SK-N-SH (cell line): ENCODE results near the gene RAMP3. TPM values are rescaled to one million over a fixed set of nuclear protein-coding genes. Genes with fewer than 3 reads are reported as not detected.

Experiments
- CTCF ChIA-PET: fragments of 300-600, 350-600 bp; formaldehyde crosslinking; extraction: SDS; loops from one replicate; lab custom pipeline; 2021; lab: Yijun Ruan, JAX
- POLR2A ChIA-PET: fragments of 350-600 bp; sonication (Branson Sonifier 250); formaldehyde crosslinking; extraction: SDS; loops from one replicate; lab custom pipeline; 2020; ENCODE audit warnings: antibody characterized with exemption, inconsistent platforms; lab: Yijun Ruan, JAX
- DNase-seq: peaks from one replicate; pipeline ENCODE4 v3.0.0; 2012
- H2AFZ ChIP-seq: fragments of 200-600 bp; sonication (generic); 2 replicates; pipeline ENCODE4 v1.8.1; 2016; ENCODE audit warnings: antibody characterized with exemption, mild to moderate bottlenecking, low read depth
- H3F3A ChIP-seq: fragments of 200-600 bp; sonication (generic); replicated peaks from 2 replicates; pipeline ENCODE3; 2016; ENCODE audit warnings: antibody characterized with exemption, mild to moderate bottlenecking; ENCODE audit not compliant: insufficient read depth
- H3K27ac ChIP-seq, 2 experiments: fragments of 200-500 bp in 1 of 2; fragments of 200-600 bp in 1 of 2; sonication (Bioruptor generic) in 1 of 2; sonication (generic), shearing (Covaris generic) in 1 of 2; 2 replicates each; pipeline versions ENCODE4 v1.5.1 to v1.6.1; 2014 to 2016; ENCODE audit warnings: low read depth in 2 of 2, inconsistent platforms in 1 of 2, low read length in 1 of 2, mild to moderate bottlenecking in 1 of 2, mixed read lengths in 1 of 2
- H3K27me3 ChIP-seq: fragments of 200-600 bp; sonication (generic), shearing (Covaris generic); 2 replicates; pipeline ENCODE4 v1.6.1; 2016; ENCODE audit warnings: mixed run types; ENCODE audit not compliant: insufficient read depth
- H3K36me3 ChIP-seq, 2 experiments: fragments of 200-500 bp in 1 of 2; fragments of 200-600 bp in 1 of 2; sonication (Bioruptor generic) in 1 of 2; sonication (generic) in 1 of 2; replicated peaks in 1 of 2; 2 replicates each; pipeline versions ENCODE3 to v1.5.1; 2014 to 2016; ENCODE audit warnings: low read length in 1 of 2, mild to moderate bottlenecking in 1 of 2; ENCODE audit not compliant: insufficient read depth in 2 of 2, control insufficient read depth in 1 of 2
- H3K4me1 ChIP-seq, 2 experiments: fragments of 200-500 bp in 1 of 2; fragments of 200-600 bp in 1 of 2; sonication (Bioruptor generic) in 1 of 2; sonication (generic), shearing (Covaris generic) in 1 of 2; 2 replicates each; pipeline versions ENCODE4 v1.5.1 to v1.6.1; 2014 to 2016; ENCODE audit warnings: low read depth in 1 of 2, low read length in 1 of 2, mixed run types in 1 of 2; ENCODE audit not compliant: insufficient read depth in 2 of 2, control insufficient read depth in 1 of 2
- H3K4me2 ChIP-seq: fragments of 200-600 bp; sonication (generic), shearing (Covaris generic); 2 replicates; pipeline ENCODE4 v1.6.1; 2017; ENCODE audit warnings: mixed run types
- H3K4me3 ChIP-seq, 2 experiments: fragments of 200-500 bp in 1 of 2; fragments of 200-600 bp in 1 of 2; sonication (Bioruptor generic) in 1 of 2; sonication (generic), shearing (Covaris generic) in 1 of 2; 2 replicates each; pipeline versions ENCODE4 v1.5.1 to v1.8.1; 2014 to 2016; ENCODE audit warnings: low read depth in 2 of 2, inconsistent platforms in 1 of 2, low read length in 1 of 2, mild to moderate bottlenecking in 1 of 2, mixed read lengths in 1 of 2, moderate library complexity in 1 of 2
- H3K79me2 ChIP-seq: fragments of 200-600 bp; sonication (generic); 2 replicates; pipeline ENCODE4 v1.8.1; 2017; ENCODE audit warnings: mild to moderate bottlenecking; ENCODE audit not compliant: insufficient read depth
- H3K9ac ChIP-seq: fragments of 200-600 bp; sonication (generic); 2 replicates; pipeline ENCODE4 v1.6.1; 2017; ENCODE audit warnings: mixed run types
- H3K9me2 ChIP-seq: fragments of 200-600 bp; sonication (generic); 2 replicates; pipeline ENCODE4 v1.6.1; 2017; ENCODE audit warnings: mixed run types
- H3K9me3 ChIP-seq: fragments of 200-600 bp; sonication (generic); 2 replicates; pipeline ENCODE4 v1.6.1; 2017; ENCODE audit warnings: mixed run types, mild to moderate bottlenecking, moderate library complexity
- H4K20me1 ChIP-seq: fragments of 200-600 bp; sonication (generic); 2 replicates; pipeline ENCODE4 v1.6.1; 2017; ENCODE audit warnings: mild to moderate bottlenecking, mixed run types; ENCODE audit not compliant: insufficient read depth
- ELF1 ChIP-seq: IDR thresholded peaks from 2 replicates; pipeline ENCODE4 v1.4.0; 2012
- EP300 ChIP-seq, 2 experiments: IDR thresholded peaks; 2 replicates each; pipeline versions ENCODE4 v1.4.0 to v1.6.1; 2012; ENCODE audit warnings: borderline replicate concordance in 1 of 2, low read depth in 1 of 2, low read length in 1 of 2
- EZH2phosphoT487 ChIP-seq: fragments of 200-600 bp; sonication (generic); IDR thresholded peaks from 2 replicates; pipeline ENCODE4 v1.6.1; 2017; ENCODE audit warnings: low read depth, mixed run types, mild to moderate bottlenecking, antibody characterized with exemption, moderate library complexity, borderline replicate concordance
- FOSL2 ChIP-seq: IDR thresholded peaks from 2 replicates; pipeline ENCODE4 v1.4.0; 2012; ENCODE audit warnings: low read depth, mild to moderate bottlenecking, moderate library complexity, borderline replicate concordance
- FOXM1 ChIP-seq: IDR thresholded peaks from 2 replicates; pipeline ENCODE4 v1.4.0; 2012; ENCODE audit warnings: low read depth, mild to moderate bottlenecking
- GATA2 ChIP-seq: sonication (generic); formaldehyde crosslinking; IDR thresholded peaks from 2 replicates; pipeline ENCODE4 v1.5.0; 2020; ENCODE audit warnings: mild to moderate bottlenecking, missing genetic modification reagents
- MEF2A ChIP-seq: IDR thresholded peaks from 2 replicates; pipeline ENCODE4 v1.4.0; 2012; ENCODE audit warnings: low read depth, borderline replicate concordance
- NRF1 ChIP-seq: IDR thresholded peaks from 2 replicates; pipeline ENCODE4 v1.6.1; 2012; ENCODE audit warnings: low read depth, mild to moderate bottlenecking, low read length
- POLR2AphosphoS5 ChIP-seq: IDR thresholded peaks from 2 replicates; pipeline ENCODE4 v1.6.1; 2012; ENCODE audit warnings: low read depth, low read length
- RAD21 ChIP-seq: IDR thresholded peaks from 2 replicates; pipeline ENCODE4 v1.6.1; 2012; ENCODE audit warnings: mild to moderate bottlenecking, low read length
- RFX5 ChIP-seq: IDR thresholded peaks from 2 replicates; pipeline ENCODE4 v1.6.1; 2012; ENCODE audit warnings: mild to moderate bottlenecking, improper control_type of control experiment, low read length
- SIN3A ChIP-seq: IDR thresholded peaks from 2 replicates; pipeline ENCODE4 v1.6.1; 2012; ENCODE audit warnings: low read depth, mild to moderate bottlenecking, low read length, moderate library complexity, borderline replicate concordance
- SMC3 ChIP-seq: IDR thresholded peaks from 2 replicates; pipeline ENCODE4 v1.6.1; 2012; ENCODE audit warnings: low read depth, low read length, improper control_type of control experiment
- TAF1 ChIP-seq: IDR thresholded peaks from 2 replicates; pipeline ENCODE4 v1.6.1; 2012; ENCODE audit warnings: low read depth, mild to moderate bottlenecking, low read length, moderate library complexity, borderline replicate concordance
- TCF12 ChIP-seq: IDR thresholded peaks from 2 replicates; pipeline ENCODE4 v1.4.0; 2012
- YY1 ChIP-seq: IDR thresholded peaks from 2 replicates; pipeline ENCODE4 v1.4.0; 2012; ENCODE audit warnings: low read depth, mild to moderate bottlenecking
- WGBS: methylation state at CpG from one replicate; pipeline ENCODE4 v1.1.6; 2017; ENCODE audit warnings: low lambda C conversion rate; 5-methylcytosine and 5-hydroxymethylcytosine counted together
- polyA plus RNA-seq, 3 experiments: library from polyadenylated mRNA; depleted of rRNA; stranded (reverse); fragments of >200 nt; gene quantifications; 2 replicates each; pipeline ENCODE4 v1.2.3, GENCODE V29; 2012
- TF ChIP-seq, protein P1 (sequence below): IDR thresholded peaks from 2 replicates; pipeline ENCODE4 v1.4.0; 2012; ENCODE audit warnings: low read depth, borderline replicate concordance
- TF ChIP-seq, protein P2 (sequence below): IDR thresholded peaks from 2 replicates; pipeline ENCODE4; 2012
- TF ChIP-seq, protein P3 (sequence below): fragments of 200-600 bp; sonication (generic); IDR thresholded peaks from 2 replicates; pipeline ENCODE4 v1.6.1; 2017; ENCODE audit warnings: antibody characterized with exemption, mild to moderate bottlenecking, moderate library complexity

The RAMP3 gene
- polyA plus RNA-seq, 1 of the 3 experiments (the other 2 are of a cell fraction), result not detected

DNA sequence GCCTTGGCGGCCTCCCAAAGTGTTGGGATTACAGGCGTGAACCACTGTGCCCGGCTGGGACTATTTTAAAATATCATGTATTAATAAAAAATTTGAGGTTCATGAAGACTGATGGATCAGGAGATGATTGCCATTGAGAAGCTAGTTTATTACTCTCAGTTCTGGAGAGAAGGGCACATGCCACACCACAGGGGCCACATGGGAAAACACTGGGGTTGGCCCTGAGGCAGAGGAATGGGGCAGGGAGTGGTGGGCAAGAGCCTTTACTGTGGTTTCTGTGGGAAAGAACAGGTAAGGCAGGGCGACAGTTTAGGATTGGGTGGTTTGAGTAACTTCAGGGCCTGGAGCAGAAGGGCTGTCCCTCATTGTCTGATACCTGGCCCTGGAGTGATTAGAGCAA is 39.3 kb upstream of the RAMP3 start:
- ChIA-PET CTCF (interaction anchor here (1.0 to 14.6 kb wide), 3 partner anchors 17 to 142 kb away, joined by 3 to 149 read pairs (median 3); no protein-coding TSS in a partner anchor), POLR2A (no interaction called here)
- Histone ChIP-seq H3K9ac (no peak overlapping the region), H3F3A (no peaks in the 10 kb centered on the region), H3K27me3 (peaks cover 18% of the 10 kb centered on the region; the same call in 1 of the 2 replicates), H4K20me1 (no peaks in the 10 kb centered on the region), H3K4me3 (no peak overlapping the region), H3K9me2 (no peaks in the 10 kb centered on the region), H2AFZ (no peak overlapping the region), H3K36me3 (no peaks in the 10 kb centered on the region), H3K4me2 (no peak overlapping the region), H3K9me3 (no peaks in the 10 kb centered on the region)
- WGBS, result 70% methylated on average over 4 of the region's 4 CpGs
- DNase-seq, result no peak
- TF ChIP-seq EP300 (IDR thresholded peaks at IDR 0.05; ENCODE audit: borderline replicate concordance in 1 of 2, low read depth in 1 of 2, low read length in 1 of 2) (no peak), SMC3 (no peak), ELF1 (no peak), SIN3A (no peak), TAF1 (no peak), YY1 (no peak), NRF1 (no peak), FOXM1 (no peak), EZH2phosphoT487 (no peak), TCF12 (no peak), GATA2 (no peak), MEF2A (no peak), POLR2AphosphoS5 (no peak), FOSL2 (no peak), RFX5 (no peak), RAD21 (no peak)
- TF ChIP-seq, protein P1, sequence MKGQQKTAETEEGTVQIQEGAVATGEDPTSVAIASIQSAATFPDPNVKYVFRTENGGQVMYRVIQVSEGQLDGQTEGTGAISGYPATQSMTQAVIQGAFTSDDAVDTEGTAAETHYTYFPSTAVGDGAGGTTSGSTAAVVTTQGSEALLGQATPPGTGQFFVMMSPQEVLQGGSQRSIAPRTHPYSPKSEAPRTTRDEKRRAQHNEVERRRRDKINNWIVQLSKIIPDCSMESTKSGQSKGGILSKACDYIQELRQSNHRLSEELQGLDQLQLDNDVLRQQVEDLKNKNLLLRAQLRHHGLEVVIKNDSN, result no peak
- TF ChIP-seq, protein P2, sequence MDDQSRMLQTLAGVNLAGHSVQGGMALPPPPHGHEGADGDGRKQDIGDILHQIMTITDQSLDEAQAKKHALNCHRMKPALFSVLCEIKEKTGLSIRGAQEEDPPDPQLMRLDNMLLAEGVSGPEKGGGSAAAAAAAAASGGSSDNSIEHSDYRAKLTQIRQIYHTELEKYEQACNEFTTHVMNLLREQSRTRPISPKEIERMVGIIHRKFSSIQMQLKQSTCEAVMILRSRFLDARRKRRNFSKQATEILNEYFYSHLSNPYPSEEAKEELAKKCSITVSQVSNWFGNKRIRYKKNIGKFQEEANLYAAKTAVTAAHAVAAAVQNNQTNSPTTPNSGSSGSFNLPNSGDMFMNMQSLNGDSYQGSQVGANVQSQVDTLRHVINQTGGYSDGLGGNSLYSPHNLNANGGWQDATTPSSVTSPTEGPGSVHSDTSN, result no peak
- TF ChIP-seq, protein P3, sequence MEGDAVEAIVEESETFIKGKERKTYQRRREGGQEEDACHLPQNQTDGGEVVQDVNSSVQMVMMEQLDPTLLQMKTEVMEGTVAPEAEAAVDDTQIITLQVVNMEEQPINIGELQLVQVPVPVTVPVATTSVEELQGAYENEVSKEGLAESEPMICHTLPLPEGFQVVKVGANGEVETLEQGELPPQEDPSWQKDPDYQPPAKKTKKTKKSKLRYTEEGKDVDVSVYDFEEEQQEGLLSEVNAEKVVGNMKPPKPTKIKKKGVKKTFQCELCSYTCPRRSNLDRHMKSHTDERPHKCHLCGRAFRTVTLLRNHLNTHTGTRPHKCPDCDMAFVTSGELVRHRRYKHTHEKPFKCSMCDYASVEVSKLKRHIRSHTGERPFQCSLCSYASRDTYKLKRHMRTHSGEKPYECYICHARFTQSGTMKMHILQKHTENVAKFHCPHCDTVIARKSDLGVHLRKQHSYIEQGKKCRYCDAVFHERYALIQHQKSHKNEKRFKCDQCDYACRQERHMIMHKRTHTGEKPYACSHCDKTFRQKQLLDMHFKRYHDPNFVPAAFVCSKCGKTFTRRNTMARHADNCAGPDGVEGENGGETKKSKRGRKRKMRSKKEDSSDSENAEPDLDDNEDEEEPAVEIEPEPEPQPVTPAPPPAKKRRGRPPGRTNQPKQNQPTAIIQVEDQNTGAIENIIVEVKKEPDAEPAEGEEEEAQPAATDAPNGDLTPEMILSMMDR, result no peak
- TF ChIP-seq, all 33 proteins: peak for 0
- H3K79me2 ChIP-seq, result no peaks in the 10 kb centered on the region
- no peak overlapping the region for H3K27ac ChIP-seq
- H3K4me1 ChIP-seq, result peaks cover 0 to 2% of the 10 kb centered on the region in 2 experiments; a peak in 1 of 4 replicates
